ENCODE measurements around the gene PBX1.
"Not testable (repeated sequence)": the region's sequence is repeated elsewhere in the genome, so short reads cannot be mapped to it uniquely, and the experiment has no call there.

PBX1 gene

GRCh38 chr1:164645921-164646320 lies 86.9 kb downstream of the PBX1 start:
- DNase-seq, result no peak

GRCh38 chr1:164647211-164647610 lies 88.2 kb downstream of the PBX1 start:
- DNase-seq, result no peak

GRCh38 chr1:164648636-164649035 lies 89.7 kb downstream of the PBX1 start:
- no peak for DNase-seq

GRCh38 chr1:164649146-164649545 lies 90.2 kb downstream of the PBX1 start:
- no peak for DNase-seq

GRCh38 chr1:164650531-164650930 lies 91.5 kb downstream of the PBX1 start:
- no peak for DNase-seq

- DNase-seq, result no peak
These were observed 92.5 kb downstream of the PBX1 start for GRCh38 chr1:164651351-164651951.

- DNase-seq, result not testable (repeated sequence)
These were observed 94.0 kb downstream of the PBX1 start for GRCh38 chr1:164652969-164653368.

GRCh38 chr1:164653705-164654104 lies 94.7 kb downstream of the PBX1 start:
- DNase-seq, result no peak

- no peak for DNase-seq
These were observed 95.2 kb downstream of the PBX1 start for GRCh38 chr1:164654200-164654599.

- no peak for DNase-seq
These were observed 99.9 kb downstream of the PBX1 start for GRCh38 chr1:164658864-164659263.

- peak; percentile 6 for DNase-seq
These were observed 100.8 kb downstream of the PBX1 start for GRCh38 chr1:164659621-164660411.

GRCh38 chr1:164660412-164660772 lies 101.4 kb downstream of the PBX1 start:
- DNase-seq, result no peak

- no peak for DNase-seq
These were observed 101.8 kb downstream of the PBX1 start for GRCh38 chr1:164660775-164661174.

- no peak for DNase-seq
These were observed 103.5 kb downstream of the PBX1 start for GRCh38 chr1:164662462-164662861.

- no peak for DNase-seq
These were observed 104.0 kb downstream of the PBX1 start for GRCh38 chr1:164662955-164663354.

- DNase-seq, result no peak
These were observed 105.1 kb downstream of the PBX1 start for GRCh38 chr1:164664127-164664526.

- no peak for DNase-seq
These were observed 108.0 kb downstream of the PBX1 start for GRCh38 chr1:164667001-164667400.

- DNase-seq, result no peak
These were observed 108.6 kb downstream of the PBX1 start for GRCh38 chr1:164667600-164667999.

GRCh38 chr1:164668491-164669400 lies 109.8 kb downstream of the PBX1 start:
- DNase-seq, result no peak

- DNase-seq, result no peak
These were observed 111.0 kb downstream of the PBX1 start for GRCh38 chr1:164670026-164670425.

- DNase-seq, result no peak
These were observed 111.8 kb downstream of the PBX1 start for GRCh38 chr1:164670786-164671185.

- DNase-seq, result no peak
These were observed 112.5 kb downstream of the PBX1 start for GRCh38 chr1:164671323-164671965.

GRCh38 chr1:164671966-164672571 lies 113.1 kb downstream of the PBX1 start:
- DNase-seq, result no peak
